ENCODE measurements around the gene CDH2.

DNA sequence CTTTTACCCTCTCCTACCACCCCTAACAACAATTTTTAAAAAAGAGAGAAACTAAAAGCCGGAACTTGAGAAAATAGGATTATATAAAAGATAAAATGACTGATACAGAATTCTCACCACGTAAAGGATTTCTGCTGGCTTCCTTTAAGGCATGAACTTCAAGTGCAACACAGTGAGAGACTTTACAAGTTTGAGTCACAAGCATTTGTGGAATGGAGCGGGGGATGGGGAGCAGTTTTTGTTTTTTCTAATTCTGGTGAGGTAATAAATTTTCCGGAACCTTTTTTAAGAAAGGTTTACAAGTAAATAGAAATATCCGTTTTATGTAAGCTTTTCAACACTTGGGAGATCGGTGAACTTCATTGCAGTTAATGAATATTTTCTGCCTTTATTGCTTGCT is 1.8 kb upstream of the CDH2 start:
- TF ChIP-seq POLR2AphosphoS5 (IDR thresholded peaks at IDR 0.05; ENCODE audit: insufficient read depth in 1 of 2, low read depth in 1 of 2) (no peak), POLR2A (IDR thresholded peaks at IDR 0.05) (no peak)
